ENCODE measurements around the gene SLC35D1. TPM values are rescaled to one million over a fixed set of nuclear protein-coding genes. Genes with fewer than 3 reads are reported as not detected.

Gene SLC35D1
- total RNA-seq, 4 donors from 2014 or later: 6.7 to 9.3 (median 8.1) TPM

- intact Hi-C loops (cut with DNase I; ENCODE audit: low total_unique reads): no loop called here
- in situ Hi-C loops (cut with MboI; ENCODE audit: low sequenced_read_pairs in 4 of 4): loop anchor here (10.0 to 25.0 kb wide), 2 partner anchors 146 to 237 kb away; partner anchors contain the start of gene DYNLT5 (in 1 of the 4)
- Histone ChIP-seq H3K4me1 (peaks cover 28 to 34% of the 10 kb centered on the region in 2 donors), H3K36me3 (peaks cover 0 to 7% of the 10 kb centered on the region in 2 donors), H3K9me3 (no peaks in the 10 kb centered on the region), H3K4me3 (no peak overlapping the region), H3K27ac (peak overlapping the region in 2 of 4 donors; percentile 75 to 80), H3K27me3 (no peaks in the 10 kb centered on the region)
- DNase-seq: no peak
- ATAC-seq: no peak
- TF ChIP-seq CTCF (IDR thresholded peaks at IDR 0.05 in 4 of 5, conservative IDR thresholded peaks at IDR 0.05 in 1 of 5) (no peak), POLR2A (IDR thresholded peaks at IDR 0.05) (no peak)
Observed at GRCh38 chr1:66998972-66999371, 55.0 kb downstream of the SLC35D1 start.

- Histone ChIP-seq H3K4me1 (peaks cover 11 to 14% of the 10 kb centered on the region in 2 donors), H3K9me3 (no peaks in the 10 kb centered on the region), H3K27me3 (no peaks in the 10 kb centered on the region), H3K36me3 (peaks cover 0 to 20% of the 10 kb centered on the region in 2 donors), H3K4me3 (no peak overlapping the region), H3K27ac (no peak overlapping the region)
- TF ChIP-seq CTCF (IDR thresholded peaks at IDR 0.05 in 4 of 5, conservative IDR thresholded peaks at IDR 0.05 in 1 of 5): peak; percentile 53 to 72 (median 67)
- no peak for TF ChIP-seq POLR2A (IDR thresholded peaks at IDR 0.05)
- DNase-seq (peak in 1 of 2 donors; percentile 60), ATAC-seq (peak; percentile 59 to 62)
- in situ Hi-C loops (cut with MboI; ENCODE audit: low sequenced_read_pairs in 4 of 4) (loop anchor here (10.0 to 25.0 kb wide), 2 partner anchors 149 to 234 kb away; partner anchors contain the start of gene DYNLT5 (in 1 of the 4)), intact Hi-C loops (cut with DNase I; ENCODE audit: low total_unique reads) (loop anchor here (1.0 kb wide), 1 partner anchor 153 kb away; no protein-coding TSS in a partner anchor)
Observed at GRCh38 chr1:66996018-66996682, 57.8 kb downstream of the SLC35D1 start.

- Histone ChIP-seq H3K4me3 (no peak overlapping the region), H3K36me3 (peaks cover 0 to 20% of the 10 kb centered on the region in 2 donors), H3K27me3 (no peaks in the 10 kb centered on the region), H3K9me3 (no peaks in the 10 kb centered on the region), H3K27ac (no peak overlapping the region), H3K4me1 (no peaks in the 10 kb centered on the region)
- ATAC-seq (no peak), DNase-seq (no peak)
- intact Hi-C loops (cut with DNase I; ENCODE audit: low total_unique reads): no loop called here
- in situ Hi-C loops (cut with MboI; ENCODE audit: low sequenced_read_pairs in 4 of 4): loop anchor here (5.0 to 25.0 kb wide), 3 partner anchors 152 to 231 kb away; partner anchors contain the start of gene DYNLT5 (in 1 of the 4)
- TF ChIP-seq CTCF (IDR thresholded peaks at IDR 0.05 in 4 of 5, conservative IDR thresholded peaks at IDR 0.05 in 1 of 5) (no peak), POLR2A (IDR thresholded peaks at IDR 0.05) (no peak)
Observed at GRCh38 chr1:66993076-66993475, 60.9 kb downstream of the SLC35D1 start.

- Histone ChIP-seq H3K4me3 (no peak overlapping the region), H3K27ac (no peak overlapping the region), H3K36me3 (peaks cover 6 to 53% of the 10 kb centered on the region in 2 donors), H3K27me3 (no peaks in the 10 kb centered on the region), H3K4me1 (peaks cover 3 to 12% of the 10 kb centered on the region in 2 donors), H3K9me3 (no peaks in the 10 kb centered on the region)
- in situ Hi-C loops (cut with MboI; ENCODE audit: low sequenced_read_pairs in 4 of 4) (loop anchor here in 1 of 4 donors (25.0 kb wide), 1 partner anchor 224 kb away; the partner anchor contains the start of gene DYNLT5), intact Hi-C loops (cut with DNase I; ENCODE audit: low total_unique reads) (no loop called here)
- ATAC-seq: no peak
- DNase-seq: no peak
- TF ChIP-seq CTCF (IDR thresholded peaks at IDR 0.05 in 4 of 5, conservative IDR thresholded peaks at IDR 0.05 in 1 of 5): no peak
- no peak for TF ChIP-seq POLR2A (IDR thresholded peaks at IDR 0.05)
Observed at GRCh38 chr1:66985835-66986234, 68.1 kb downstream of the SLC35D1 start.

Measured in gastrocnemius medialis (tissue), 4 donors.